Germinal center (tissue), 1 donor: ENCODE measurements around the gene ZBTB17.
"Not testable (repeated sequence)": the region's sequence is repeated elsewhere in the genome, so short reads cannot be mapped to it uniquely, and the experiment has no call there.

Source experiments
- DNase-seq: peaks from one replicate; pipeline ENCODE4 v3.0.0; 2012; ENCODE audit warnings: mixed read lengths, low spot score

The ZBTB17 gene

GRCh38 chr1:16011936-16012589 is 36.2 kb upstream of the ZBTB17 start:
- DNase-seq, result no peak

- DNase-seq, result no peak
Measured at GRCh38 chr1:16010837-16011236, 34.9 kb upstream of the ZBTB17 start.

- no peak for DNase-seq
Measured at GRCh38 chr1:16009678-16010077, 33.8 kb upstream of the ZBTB17 start.

GRCh38 chr1:16009030-16009460 is 33.1 kb upstream of the ZBTB17 start:
- DNase-seq, result peak; percentile 67

GRCh38 chr1:16007671-16008341 is 31.9 kb upstream of the ZBTB17 start:
- DNase-seq, result no peak

GRCh38 chr1:16006552-16007485 is 30.9 kb upstream of the ZBTB17 start:
- DNase-seq, result no peak

- no peak for DNase-seq
Measured at GRCh38 chr1:16006010-16006409, 30.1 kb upstream of the ZBTB17 start.

GRCh38 chr1:16005597-16005996 is 29.7 kb upstream of the ZBTB17 start:
- DNase-seq, result no peak

GRCh38 chr1:16001274-16001673 is 25.4 kb upstream of the ZBTB17 start:
- not testable (repeated sequence) for DNase-seq

GRCh38 chr1:15998929-15999328 is 23.0 kb upstream of the ZBTB17 start:
- DNase-seq, result no peak

GRCh38 chr1:15997637-15998280 is 21.9 kb upstream of the ZBTB17 start:
- DNase-seq, result no peak

- DNase-seq, result no peak
Measured at GRCh38 chr1:15997076-15997585, 21.2 kb upstream of the ZBTB17 start.

- no peak for DNase-seq
Measured at GRCh38 chr1:15994590-15995351, 18.9 kb upstream of the ZBTB17 start.

- no peak for DNase-seq
Measured at GRCh38 chr1:15994081-15994480, 18.2 kb upstream of the ZBTB17 start.

GRCh38 chr1:15993666-15994065 is 17.8 kb upstream of the ZBTB17 start:
- no peak for DNase-seq

GRCh38 chr1:15992582-15993500 is 16.9 kb upstream of the ZBTB17 start:
- no peak for DNase-seq

GRCh38 chr1:15992187-15992553 is 16.3 kb upstream of the ZBTB17 start:
- no peak for DNase-seq

GRCh38 chr1:15991427-15992186 is 15.7 kb upstream of the ZBTB17 start:
- DNase-seq, result no peak

GRCh38 chr1:15989776-15990175 is 13.9 kb upstream of the ZBTB17 start:
- DNase-seq, result no peak
